Right atrium auricular region (tissue), 2 donors: Measurements from ENCODE around the gene SIPA1L3. TPM values are rescaled to one million over a fixed set of nuclear protein-coding genes. Genes with fewer than 3 reads are reported as not detected.

Experiments used
- DNase-seq: peaks from one replicate; pipeline ENCODE4 v3.0.0-alpha.2; 2019; ENCODE audit warnings: low spot score
- H3K27ac ChIP-seq, 2 donors: fragments of 200-600 bp; sonication (generic); 1 replicate in 1 of 2; 2 replicates in 1 of 2; pipeline ENCODE4 v1.5.1; 2016 to 2019
- H3K27me3 ChIP-seq, 2 donors: fragments of 200-600 bp; sonication (generic); one replicate each; pipeline versions ENCODE4 v1.5.1 to v1.6.0; 2017 to 2019
- H3K36me3 ChIP-seq: fragments of 200-600 bp; sonication (generic); one replicate; pipeline ENCODE4 v1.5.1; 2016
- H3K4me1 ChIP-seq, 2 donors: fragments of 200-600 bp; sonication (generic); one replicate each; pipeline versions ENCODE4 v1.5.1 to v1.6.0; 2017 to 2019
- H3K4me3 ChIP-seq, 2 donors: fragments of 200-600 bp; sonication (generic); 1 replicate in 1 of 2; 2 replicates in 1 of 2; pipeline ENCODE4 v1.5.1; 2017 to 2019; ENCODE audit warnings: mild to moderate bottlenecking in 1 of 2, moderate library complexity in 1 of 2
- H3K9me3 ChIP-seq, 2 donors: fragments of 200-600 bp; sonication (generic); one replicate each; pipeline ENCODE4 v1.5.1; 2019
- total RNA-seq, 2 donors: library from RNA; depleted of rRNA; stranded (reverse); fragments of >200 nt; gene quantifications; one replicate each; pipeline ENCODE4 v1.1.0, GENCODE V29; 2016
- TF ChIP-seq, protein P1 (sequence below), 2 donors: fragments of 200-600 bp; sonication (generic); IDR thresholded peaks; one replicate each; pipeline ENCODE4 v1.5.1; 2019; ENCODE audit warnings: antibody characterized with exemption in 2 of 2

The SIPA1L3 gene
- total RNA-seq, 2 donors from 2014 or later = 10.7 to 19.6 TPM

DNA sequence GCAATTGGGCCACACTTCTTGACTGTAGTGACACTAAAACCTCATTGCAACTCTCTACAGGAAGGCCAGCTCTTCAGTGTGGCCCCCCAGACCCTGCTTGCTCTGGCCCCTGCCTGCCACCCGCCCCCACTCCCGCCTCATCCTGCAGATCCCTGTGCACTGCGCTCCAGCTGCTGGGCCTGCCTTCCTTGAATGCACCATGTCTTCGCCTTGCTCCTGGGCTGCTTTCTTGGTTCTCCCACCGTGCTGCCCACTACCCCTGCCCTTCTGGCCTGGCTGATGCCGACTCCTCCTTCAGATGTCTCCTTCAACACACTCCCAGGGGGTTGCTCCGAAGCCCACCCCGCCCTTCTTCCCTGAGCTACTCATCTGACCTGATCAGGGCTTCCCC lies 98.2 kb downstream of the SIPA1L3 start:
- H3K27ac ChIP-seq = peak overlapping the region; percentile 80 to 84
- TF ChIP-seq, protein P1, sequence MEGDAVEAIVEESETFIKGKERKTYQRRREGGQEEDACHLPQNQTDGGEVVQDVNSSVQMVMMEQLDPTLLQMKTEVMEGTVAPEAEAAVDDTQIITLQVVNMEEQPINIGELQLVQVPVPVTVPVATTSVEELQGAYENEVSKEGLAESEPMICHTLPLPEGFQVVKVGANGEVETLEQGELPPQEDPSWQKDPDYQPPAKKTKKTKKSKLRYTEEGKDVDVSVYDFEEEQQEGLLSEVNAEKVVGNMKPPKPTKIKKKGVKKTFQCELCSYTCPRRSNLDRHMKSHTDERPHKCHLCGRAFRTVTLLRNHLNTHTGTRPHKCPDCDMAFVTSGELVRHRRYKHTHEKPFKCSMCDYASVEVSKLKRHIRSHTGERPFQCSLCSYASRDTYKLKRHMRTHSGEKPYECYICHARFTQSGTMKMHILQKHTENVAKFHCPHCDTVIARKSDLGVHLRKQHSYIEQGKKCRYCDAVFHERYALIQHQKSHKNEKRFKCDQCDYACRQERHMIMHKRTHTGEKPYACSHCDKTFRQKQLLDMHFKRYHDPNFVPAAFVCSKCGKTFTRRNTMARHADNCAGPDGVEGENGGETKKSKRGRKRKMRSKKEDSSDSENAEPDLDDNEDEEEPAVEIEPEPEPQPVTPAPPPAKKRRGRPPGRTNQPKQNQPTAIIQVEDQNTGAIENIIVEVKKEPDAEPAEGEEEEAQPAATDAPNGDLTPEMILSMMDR (IDR thresholded peaks at IDR 0.05) = no peak
- DNase-seq = no peak
- H3K9me3 ChIP-seq = no peaks in the 10 kb centered on the region
- peaks cover 0 to 26% of the 10 kb centered on the region in 2 donors for H3K4me1 ChIP-seq
- H3K27me3 ChIP-seq = no peaks in the 10 kb centered on the region
- no peaks in the 10 kb centered on the region for H3K36me3 ChIP-seq
- peak overlapping the region in 1 of 2 donors; percentile 49 for H3K4me3 ChIP-seq

GRCh38 chr19:38006361-38007045 lies 99.5 kb downstream of the SIPA1L3 start:
- no peak overlapping the region for H3K27ac ChIP-seq
- TF ChIP-seq, protein P1 (IDR thresholded peaks at IDR 0.05) = no peak
- H3K9me3 ChIP-seq = no peaks in the 10 kb centered on the region
- no peak overlapping the region for H3K4me3 ChIP-seq
- H3K4me1 ChIP-seq = peaks cover 0 to 26% of the 10 kb centered on the region in 2 donors
- H3K36me3 ChIP-seq = no peaks in the 10 kb centered on the region
- no peaks in the 10 kb centered on the region for H3K27me3 ChIP-seq
- DNase-seq = no peak

GRCh38 chr19:38009650-38010242 lies 102.7 kb downstream of the SIPA1L3 start:
- Histone ChIP-seq H3K4me1 (peaks cover 0 to 8% of the 10 kb centered on the region in 2 donors), H3K27me3 (no peaks in the 10 kb centered on the region), H3K27ac (no peak overlapping the region), H3K4me3 (no peak overlapping the region), H3K9me3 (no peaks in the 10 kb centered on the region), H3K36me3 (no peaks in the 10 kb centered on the region)
- TF ChIP-seq, protein P1 (IDR thresholded peaks at IDR 0.05) = no peak
- no peak for DNase-seq

DNA sequence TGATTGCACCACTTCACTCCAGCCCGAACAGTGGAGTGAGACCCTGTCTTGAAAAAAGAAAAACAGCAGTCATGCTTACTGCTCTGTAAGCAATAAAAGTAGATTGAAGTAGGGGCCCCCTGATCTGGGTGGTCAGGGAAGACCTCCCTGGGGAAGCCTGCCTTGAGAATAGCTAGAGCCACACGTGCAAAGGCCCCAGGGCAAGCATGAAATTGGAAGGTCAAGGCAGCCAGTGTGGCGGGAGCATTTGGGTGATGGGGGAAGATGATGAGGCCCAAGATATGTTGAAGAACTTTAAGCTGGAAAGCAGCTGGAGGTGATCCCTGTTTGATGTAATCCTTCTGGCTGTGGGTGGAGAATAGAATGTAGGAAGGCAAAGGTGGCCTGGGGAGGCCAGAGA lies 104.4 kb downstream of the SIPA1L3 start:
- Histone ChIP-seq H3K27ac (no peak overlapping the region), H3K4me1 (no peaks in the 10 kb centered on the region), H3K9me3 (no peaks in the 10 kb centered on the region), H3K36me3 (no peaks in the 10 kb centered on the region), H3K27me3 (no peaks in the 10 kb centered on the region), H3K4me3 (no peak overlapping the region)
- DNase-seq = no peak
- TF ChIP-seq, protein P1 (IDR thresholded peaks at IDR 0.05) = no peak

- Histone ChIP-seq H3K27ac (no peak overlapping the region), H3K36me3 (no peaks in the 10 kb centered on the region), H3K4me3 (no peak overlapping the region), H3K4me1 (no peaks in the 10 kb centered on the region), H3K27me3 (no peaks in the 10 kb centered on the region), H3K9me3 (no peaks in the 10 kb centered on the region)
- TF ChIP-seq, protein P1 (IDR thresholded peaks at IDR 0.05) = no peak
- no peak for DNase-seq
These were observed 105.3 kb downstream of the SIPA1L3 start for GRCh38 chr19:38012290-38012689.
